HL-60/S4 (cell line): ENCODE data around the gene ADTRP.

Source experiments
- in situ Hi-C: fragments of 300-500 bp; cut with MboI; formaldehyde crosslinking; loops from 2 replicates; pipeline ENCODE4 v1.14.3; 2022; ENCODE audit warnings: low sequenced_read_pairs

ADTRP gene, protein sequence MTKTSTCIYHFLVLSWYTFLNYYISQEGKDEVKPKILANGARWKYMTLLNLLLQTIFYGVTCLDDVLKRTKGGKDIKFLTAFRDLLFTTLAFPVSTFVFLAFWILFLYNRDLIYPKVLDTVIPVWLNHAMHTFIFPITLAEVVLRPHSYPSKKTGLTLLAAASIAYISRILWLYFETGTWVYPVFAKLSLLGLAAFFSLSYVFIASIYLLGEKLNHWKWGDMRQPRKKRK

DNA sequence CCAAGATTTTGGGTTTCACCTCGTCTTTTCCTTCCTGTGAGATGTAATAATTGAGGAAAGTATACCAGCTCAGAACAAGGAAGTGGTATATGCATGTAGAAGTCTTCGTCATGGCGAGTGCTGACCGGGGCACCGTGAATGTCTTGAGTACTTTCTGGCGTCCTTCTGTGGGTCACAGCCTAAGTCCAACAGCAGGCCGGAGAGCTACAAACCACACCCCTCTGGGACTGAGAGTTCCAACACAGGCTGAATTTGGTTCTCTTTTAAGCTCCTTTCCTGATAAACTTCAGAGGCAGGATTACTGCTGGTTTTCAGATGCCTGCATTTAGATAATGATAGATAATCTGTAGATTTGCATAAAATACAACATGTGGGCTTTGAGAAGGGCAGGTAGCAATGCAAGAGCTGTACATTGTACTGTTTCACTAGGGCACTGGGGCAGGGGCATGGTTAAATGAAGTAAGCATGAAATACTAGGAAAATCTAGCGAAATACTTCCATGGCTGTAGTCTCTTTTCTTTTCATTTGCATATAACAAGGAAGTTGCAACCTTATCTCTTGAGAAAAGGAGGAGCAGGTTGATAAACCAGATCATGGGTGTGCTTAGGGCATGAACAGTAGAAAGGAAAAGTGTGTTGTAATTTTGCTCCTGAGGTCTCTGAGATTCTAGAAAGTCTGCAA, at the start of gene ADTRP:
TSS of gene ADTRP (minus strand) at position 156 of the 681 bp plus-strand sequence. CDS start at position 112, 44 bp downstream.
- in situ Hi-C loops = no loop called here

DNA sequence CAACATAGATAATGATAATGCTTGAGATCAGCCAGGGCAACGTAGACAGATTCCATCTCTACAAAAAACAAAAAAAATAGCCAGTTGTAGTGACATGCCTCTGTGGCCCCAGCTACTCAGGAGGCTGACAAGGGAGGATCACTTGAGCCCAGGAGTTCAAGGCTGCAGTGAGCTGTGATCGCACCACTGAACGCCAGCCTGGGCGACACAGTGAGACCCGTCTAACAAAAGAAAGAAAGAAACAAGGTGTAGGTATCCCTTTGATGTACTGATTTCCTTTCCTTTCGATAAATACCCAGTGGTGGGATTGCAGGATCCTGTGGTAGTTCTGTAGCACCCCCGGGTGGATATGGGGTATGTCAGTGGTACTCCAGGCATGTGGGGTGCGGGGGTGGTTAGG, 48.2 kb upstream of the ADTRP start:
- in situ Hi-C loops = no loop called here

DNA sequence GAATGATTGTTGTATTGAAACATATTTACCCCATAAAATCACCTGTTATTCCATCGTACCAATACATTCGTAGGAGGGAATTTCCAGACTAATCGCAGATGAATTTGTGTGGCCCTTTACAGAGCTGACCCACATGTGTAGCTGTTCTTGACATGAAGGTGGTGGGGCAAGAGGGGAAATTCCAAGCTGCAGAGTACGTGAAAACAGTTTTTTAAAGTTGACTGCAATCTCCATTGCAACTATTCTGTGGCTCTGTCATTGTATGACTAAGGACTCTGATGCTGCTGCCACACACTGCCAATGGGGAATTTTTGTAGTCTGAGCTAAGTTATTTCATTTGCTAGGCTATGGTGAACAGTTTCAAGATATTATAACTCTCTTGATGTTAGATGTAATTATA, 46.4 kb upstream of the ADTRP start:
- in situ Hi-C loops = no loop called here

DNA sequence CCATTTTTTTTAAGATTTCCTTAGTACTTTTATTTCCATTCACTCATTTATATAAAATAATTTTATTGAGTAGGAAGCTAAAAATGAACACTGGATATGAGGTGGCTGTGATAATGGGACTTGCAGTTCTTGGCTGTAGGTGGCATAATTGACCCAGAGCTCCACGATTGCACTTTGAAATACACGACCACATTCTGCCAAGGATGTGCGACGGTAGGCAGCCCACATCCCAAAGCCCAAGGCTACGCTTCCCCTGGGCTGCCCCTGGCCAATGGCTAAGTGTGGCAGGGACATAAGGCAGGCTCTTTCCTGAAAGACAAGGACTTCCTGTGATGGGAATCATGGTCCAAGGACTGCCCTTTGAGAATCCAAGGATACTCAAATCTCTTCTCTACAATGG, 43.7 kb upstream of the ADTRP start:
- in situ Hi-C loops = no loop called here

DNA sequence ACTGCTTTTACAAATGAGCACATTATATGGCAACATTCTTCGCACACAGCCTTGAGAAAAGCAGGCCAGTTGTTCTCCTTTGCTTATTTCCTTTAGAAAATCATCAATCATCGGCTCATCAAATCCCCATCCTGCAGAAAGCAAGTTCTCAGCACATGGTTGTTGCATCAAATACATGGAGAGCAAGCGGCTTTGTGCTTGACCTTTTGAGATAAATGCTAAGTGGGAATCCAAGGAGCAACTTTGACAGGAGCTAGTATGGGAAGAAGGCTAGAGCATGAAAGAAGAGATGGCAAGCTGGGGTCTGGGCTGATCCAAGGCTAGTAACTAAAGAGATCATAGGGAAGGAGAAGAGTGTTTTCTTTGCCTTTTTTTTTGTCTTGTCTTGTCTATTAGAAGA, 43.2 kb upstream of the ADTRP start:
- in situ Hi-C loops = no loop called here

DNA sequence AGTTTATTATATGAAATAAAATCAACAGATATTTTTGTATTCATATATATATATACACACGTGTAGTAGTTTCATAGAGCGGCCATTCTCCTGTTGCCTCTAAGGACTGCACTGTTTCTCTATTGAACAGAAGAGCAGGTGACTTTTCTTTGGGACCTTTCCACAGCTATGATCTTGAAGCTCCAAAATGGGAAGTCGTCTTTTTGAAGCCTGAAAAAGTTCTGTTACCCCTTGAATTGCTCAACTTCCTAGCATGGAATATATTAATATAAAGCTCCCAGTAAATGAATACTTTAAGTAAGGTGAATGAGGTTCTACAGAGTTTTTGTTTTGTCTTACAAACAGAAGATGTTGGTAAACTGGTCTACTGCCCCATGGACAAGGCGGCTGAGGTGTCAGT, 42.2 kb upstream of the ADTRP start:
- in situ Hi-C loops = no loop called here

DNA sequence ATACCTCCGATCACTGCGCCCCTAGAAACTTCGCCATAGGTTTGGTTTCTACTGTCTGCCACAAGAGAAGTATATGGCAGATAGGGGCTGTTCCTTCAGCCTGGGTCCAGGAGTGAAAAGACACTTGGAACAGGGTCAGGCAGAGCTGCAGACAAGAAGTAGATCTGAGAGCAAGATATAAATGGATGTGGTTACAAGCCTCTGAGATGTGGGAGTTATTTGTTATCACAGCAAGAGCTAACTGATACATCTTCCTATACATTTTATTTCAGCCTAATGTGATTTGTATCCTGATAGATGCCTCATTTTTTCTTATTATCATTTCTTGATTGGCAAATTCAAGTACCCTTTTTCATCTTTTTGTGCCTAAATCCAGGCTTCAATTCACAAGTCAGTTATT, 40.9 kb upstream of the ADTRP start:
- in situ Hi-C loops = no loop called here

DNA sequence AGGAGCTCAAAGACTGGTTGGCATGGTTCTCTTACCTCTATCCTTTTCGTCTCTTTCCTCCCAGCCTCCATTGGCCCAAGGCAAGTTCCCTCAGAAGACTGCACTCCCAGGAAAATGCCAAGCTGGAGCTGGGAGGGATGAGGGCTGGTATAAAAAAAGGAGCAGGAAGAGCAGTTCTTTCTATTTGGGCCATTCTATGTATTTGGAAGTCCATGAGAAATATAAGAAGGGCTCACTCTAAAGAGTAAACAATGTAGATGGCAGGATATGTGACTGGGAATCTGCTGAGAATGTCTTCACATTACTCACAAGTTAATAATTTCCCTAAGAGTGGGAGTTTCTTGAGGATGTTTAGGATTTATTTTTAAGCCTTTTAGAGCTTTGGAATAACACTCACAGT, 36.6 kb upstream of the ADTRP start:
- in situ Hi-C loops = no loop called here

DNA sequence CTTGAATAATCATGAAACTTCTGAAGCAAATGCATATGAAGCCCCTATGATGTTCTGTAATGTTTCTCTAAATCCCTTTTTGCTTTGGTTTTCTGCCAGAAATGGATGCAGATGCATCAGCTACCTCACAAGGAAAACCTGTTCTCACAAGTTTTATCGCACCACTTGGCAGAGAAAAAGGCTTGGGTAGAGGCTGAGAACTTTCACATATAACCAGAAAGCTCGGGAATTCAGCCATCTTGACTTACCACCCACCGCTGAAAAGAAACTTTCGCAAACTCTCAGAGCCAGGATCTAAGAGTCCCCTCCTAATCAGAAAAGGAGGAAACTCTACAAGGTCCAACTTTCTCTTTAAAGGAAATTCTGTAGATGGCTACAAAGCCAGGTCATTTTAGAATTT, 36.2 kb upstream of the ADTRP start:
- in situ Hi-C loops = no loop called here

DNA sequence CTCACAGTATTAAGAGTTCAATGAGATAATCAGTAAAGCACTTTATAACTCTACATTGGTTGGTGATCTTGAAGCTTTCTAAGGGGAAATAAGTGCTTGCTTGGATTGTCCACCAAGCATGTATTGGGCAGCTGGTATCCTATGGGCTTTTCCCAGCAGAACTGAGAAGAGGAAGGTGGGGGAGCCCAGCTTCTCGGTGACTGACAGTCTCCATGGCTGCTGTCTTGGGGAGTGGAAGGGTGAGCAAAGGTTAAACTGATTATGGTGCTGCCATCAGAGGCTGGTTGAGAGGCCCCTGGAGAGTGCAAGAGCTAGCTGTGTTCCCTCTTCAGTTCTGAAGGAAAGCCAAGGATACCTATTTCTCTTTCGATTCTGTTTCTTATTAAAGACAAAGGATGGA, 35.5 kb upstream of the ADTRP start:
- in situ Hi-C loops = no loop called here

DNA sequence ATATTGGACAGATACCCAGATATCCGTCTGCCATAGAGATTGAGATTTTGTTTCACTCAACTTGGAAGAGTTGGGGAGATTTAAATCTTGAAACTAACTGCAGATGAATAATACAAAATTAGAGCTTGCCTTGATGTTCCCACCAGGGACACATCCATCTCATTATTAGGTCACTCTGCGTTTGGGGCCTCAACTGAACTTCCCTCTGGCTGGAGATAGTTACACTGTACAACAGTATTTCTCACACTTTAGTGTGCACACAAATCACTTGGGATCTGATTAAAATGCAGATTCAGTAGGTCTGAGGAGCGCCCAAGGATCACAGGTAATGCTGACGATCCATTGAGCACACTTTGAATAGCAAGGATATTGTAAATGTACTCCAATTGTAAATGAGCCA, 35.0 kb upstream of the ADTRP start:
- in situ Hi-C loops = no loop called here

DNA sequence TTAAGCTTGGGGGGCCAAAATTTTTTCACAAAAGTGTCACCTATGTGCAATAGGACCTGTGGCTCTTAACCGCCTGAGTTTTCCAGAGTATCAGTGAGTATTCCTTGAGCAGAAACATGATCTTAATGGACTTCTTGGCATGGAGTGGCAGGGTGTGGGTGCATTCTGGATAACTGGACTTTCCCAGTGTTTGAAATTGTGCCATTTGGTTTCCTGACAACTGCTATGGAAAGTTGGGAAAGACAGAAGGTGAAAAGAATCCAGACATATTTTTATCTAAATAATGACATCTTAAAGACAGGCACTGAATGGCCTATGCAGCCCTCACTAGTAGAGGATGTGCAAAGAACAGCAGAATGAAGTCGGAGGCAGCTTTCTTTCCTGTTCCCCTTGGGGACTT, 34.3 kb upstream of the ADTRP start:
- in situ Hi-C loops = no loop called here

DNA sequence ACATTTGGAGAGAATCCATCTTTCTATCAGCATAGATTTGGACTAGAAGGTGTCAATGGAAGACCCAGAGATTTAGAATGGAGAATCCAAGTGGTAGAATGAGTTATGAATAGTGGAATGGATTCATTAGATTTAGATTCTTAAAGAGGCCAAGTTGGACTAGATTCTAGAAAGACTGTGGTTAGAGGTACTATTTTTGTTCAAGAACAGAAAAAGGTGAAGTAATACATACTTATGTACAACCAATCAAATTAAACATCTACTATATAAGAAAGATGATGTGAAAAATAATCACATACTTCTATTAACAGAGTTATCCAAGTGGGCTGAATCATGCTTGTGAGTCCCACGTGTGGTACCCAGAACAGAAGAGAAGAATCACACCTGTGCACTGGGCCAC, 33.8 kb upstream of the ADTRP start:
- in situ Hi-C loops = no loop called here

DNA sequence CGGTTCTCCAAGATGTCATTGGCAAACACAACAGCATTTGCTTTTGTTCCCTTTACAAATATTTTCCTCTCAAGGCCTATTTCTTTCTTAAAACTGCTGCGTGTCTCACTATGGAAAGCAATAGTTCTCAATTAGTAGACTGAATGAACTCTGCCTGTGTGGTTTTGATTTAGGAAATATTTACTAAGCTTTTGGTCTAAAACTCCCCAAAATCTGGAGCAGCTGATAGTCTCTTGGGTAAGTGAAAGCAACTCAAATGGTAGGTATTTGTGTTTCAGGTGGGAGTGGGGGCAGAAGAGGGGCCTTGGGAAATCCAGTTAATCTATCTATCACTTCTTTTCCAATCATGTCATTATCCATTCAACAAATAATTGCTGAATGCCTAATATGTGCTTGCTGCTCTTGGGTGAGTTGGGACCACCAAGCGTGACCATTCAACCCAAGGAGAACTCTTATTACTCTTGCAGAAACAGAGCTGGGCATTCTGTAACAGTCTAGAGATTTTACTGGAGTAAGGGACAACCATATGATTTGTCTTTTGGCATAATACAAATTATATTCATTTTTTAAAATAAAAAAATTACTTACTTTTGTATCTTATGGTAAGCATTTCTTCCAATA, 33.2 kb upstream of the ADTRP start:
- in situ Hi-C loops = no loop called here

DNA sequence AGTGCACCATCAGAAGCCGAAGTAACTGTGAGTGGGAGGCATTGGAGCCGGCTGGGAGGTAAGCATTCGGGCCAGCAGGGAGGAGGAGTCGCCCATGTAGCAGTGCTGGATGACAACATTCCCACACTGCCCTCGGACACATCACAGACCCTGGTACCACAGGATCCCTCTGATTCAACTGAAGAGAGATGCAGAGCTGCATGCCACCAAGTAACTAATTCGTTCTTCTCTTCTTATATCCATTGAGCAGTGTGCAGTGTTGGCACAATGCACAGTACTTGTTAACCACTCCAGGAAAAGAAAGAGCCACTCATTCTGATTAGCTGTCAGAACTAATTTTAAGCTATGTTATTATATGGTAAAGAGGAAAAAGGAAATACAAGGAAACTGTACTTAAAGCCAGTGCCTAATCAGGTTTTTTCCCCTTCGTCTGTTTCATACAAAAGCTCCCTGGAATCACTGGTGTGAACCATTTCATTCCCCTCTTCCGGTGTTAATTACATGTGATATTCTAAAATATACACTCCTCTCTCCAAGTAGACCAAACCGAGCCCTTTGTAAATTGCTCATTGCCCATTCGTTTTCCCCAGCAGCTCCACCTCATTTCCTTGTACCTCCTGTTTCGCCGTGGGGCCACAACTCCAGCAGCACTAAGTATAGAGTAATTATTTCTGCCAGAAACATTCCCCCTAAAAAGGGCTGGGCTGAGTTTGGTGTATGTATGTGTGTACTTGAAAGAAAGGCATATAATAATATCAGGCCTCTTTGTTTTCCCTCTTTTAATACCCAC, 32.4 kb upstream of the ADTRP start:
- in situ Hi-C loops = no loop called here

DNA sequence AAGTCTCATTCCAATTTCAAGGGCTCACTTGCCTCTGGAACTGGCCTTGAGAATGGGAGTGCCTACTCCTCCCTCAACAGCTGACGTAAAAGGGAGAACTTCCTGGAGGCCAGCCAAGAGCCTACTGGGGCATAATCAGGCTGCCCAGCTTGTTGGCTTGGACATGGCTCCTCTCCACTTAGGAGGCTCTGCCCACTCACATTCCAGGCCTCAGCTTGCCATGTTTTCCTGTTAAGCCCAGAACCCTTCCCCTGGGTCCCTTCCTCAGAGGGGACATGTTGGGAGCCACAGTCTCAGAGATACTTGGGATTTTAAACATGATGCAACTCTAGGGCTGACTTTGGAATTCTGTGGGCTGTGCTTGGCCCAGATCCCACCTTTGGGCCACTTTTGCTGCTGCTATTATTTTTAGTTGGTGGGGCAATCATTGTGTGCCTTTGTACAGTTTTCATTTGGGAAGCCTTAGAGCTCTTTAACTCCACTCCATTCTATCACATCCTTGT, 31.5 kb upstream of the ADTRP start:
- in situ Hi-C loops = no loop called here

DNA sequence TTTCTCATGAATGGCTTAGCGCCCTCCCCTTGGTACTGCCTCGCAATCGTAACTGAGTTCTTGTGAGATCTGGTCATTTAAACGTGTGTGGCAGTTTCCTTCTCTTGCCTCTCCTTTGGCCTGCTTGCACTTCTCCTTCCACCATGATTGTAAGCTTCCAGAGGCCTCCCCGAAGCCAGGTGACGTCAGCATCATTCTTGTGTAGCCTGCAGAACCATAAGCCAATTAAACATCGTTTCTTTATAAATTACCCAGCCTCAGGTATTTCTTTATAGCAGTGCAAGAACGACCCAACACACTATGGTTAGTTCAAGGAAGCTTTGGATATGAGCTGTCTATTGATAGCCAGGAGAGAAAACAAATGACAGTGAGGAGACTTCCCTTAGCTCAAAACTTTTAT, 29.5 kb upstream of the ADTRP start:
- in situ Hi-C loops = no loop called here

DNA sequence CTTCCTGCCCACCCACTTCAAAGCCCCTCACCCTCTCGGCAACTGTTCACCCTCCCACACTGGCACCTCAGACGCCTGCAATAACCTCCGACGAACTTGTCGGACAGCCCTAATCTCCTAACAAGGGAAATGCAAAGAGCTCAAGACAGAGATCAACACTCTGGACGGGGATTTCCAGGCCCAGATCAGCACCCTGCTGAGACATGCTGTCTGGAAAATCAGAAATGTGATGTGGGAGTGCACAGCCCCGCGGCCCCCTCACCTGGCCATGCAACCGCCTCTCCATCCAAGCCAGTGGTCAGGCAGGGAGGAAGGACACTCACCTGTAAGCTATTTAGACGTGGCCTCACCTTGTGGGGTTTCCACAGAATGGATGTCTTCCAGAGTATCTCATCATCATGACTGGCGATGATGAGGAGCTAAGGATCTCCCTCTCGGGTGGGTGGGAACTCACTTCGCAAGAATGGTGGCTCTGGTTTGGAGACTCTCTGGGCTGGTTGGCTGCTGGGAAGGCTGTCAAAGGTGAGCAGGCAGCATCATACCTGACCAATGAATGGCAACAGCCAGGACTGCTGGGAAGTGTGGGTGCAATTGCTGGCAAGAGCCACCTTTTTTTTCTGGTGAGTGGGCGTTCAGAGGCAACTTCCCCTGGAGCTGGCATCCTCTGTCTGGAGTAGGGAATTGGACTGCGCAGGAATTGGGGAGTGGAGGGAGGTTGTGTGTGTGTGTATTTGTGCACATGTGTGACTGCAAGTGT, 28.1 kb upstream of the ADTRP start:
- in situ Hi-C loops = no loop called here

DNA sequence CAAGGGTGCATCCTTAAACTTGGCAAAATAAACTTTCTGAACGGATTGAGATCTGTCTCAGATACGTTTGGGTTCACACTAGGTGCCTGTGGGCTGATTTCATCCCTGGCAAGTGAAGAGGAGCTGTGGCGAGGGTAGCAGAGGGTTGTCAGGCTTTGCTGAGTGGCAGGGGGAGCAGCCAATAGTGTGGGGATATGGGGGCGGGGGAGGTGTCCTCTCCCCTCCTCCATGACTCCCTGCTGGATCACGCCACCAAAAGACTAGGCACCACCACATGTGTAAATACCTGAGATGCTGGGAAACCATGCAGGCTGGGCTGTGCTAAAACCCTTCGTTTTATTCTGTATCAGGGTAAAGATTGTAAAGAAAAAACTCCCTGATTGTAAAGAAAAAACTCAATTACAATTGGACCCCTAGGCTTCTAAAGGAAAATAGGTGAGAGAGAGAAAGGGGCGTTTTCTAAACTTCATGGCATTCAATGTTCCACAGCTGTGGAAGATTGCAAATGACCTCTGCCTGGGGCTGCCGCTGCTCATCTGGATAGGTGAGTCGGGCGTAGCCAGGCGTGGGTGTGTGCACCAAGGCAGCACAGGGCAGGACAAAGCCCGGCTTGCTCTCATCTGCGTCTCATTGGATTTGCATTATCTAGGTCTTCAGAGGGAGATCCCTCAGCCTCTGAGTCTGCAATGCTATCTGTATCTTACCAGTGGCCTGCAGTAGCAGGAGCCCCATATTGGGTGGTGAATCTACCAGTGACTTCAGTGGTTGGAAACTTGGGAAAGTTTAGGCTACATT, 26.9 kb upstream of the ADTRP start:
- in situ Hi-C loops = no loop called here

DNA sequence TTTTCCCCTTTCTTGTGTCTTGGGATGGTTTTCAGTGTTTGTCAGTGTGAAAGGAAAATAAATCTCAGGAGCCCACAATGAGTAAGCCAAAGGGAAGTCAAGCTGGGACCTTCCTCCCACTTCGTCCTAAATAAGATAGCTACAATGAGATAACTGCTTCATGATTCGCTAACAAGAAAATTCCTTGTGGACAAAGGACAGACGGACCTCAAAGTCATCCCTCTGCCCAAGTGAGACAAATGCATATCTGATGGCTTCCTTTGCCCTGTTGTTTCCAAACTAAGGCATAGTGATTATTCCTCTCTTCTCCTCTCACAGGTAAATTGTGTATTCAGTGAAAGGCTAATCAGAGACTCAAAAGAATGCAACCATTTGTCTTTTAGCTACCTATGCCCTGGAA, 26.1 kb upstream of the ADTRP start:
- in situ Hi-C loops = no loop called here
